HuH-7 (cell line): Measurements from ENCODE around the gene SH3D19.
"Not testable (repeated sequence)": the region's sequence is repeated elsewhere in the genome, so short reads cannot be mapped to it uniquely, and the experiment has no call there.

Source experiments
- DNase-seq: peaks from one replicate; pipeline ENCODE4 v3.0.0; 2011; ENCODE audit warnings: low spot score

The SH3D19 gene

DNA sequence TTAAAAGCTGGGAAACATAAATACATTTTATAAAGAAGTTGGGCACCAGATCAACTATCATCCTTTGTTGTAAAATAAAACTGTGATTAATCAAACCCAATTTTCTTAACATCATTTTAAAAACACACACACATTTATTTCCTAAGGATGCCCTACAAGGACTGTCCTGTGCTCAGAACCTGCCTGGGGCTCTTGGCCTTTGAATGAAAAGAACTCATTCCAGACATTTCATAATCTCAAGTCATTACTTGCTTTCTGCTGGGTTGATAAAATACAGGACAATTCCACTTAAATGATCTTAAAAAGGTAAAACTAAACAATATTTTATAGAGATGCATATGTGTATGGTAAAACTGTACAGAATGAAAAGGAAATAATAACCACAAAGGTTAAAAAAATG, 2.8 kb downstream of the SH3D19 start:
- no peak for DNase-seq

DNA sequence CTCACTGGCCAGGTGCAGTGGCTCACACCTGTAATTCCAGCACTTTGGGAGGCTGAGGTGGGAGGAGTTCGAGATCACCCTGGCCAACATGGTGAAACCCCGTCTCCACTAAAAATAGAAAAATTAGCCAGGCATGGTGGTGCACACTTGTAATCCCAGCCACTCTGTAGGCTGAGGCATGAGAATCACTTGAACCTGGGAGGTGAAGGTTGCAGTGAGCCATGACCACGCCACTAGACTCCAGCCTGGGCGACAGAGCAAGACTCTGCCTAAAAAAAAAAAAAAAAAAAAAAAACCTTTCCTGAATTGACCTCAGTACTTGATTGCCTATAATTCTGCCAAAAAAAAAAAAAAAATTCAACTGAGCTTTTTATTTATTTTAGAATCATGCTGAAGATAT, 3.2 kb downstream of the SH3D19 start:
- DNase-seq: not testable (repeated sequence)

DNA sequence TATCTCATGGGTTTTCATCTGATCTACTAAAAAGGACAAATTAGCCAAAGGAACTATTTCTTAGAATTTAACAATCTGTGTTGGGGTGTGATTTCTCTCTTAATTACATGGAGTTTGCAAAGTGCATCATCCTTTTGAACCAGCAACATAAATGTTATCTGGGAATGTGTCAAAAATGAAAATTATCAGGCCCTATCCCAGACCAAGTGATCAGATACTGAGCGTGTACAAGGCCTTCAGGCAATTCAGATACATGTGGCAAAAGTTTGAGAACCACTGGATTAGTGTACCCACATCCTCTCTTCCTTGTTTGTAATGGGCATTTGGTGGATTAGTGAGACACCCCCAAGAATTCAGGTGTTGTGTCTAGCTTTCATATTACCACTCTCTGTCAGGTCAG, 3.8 kb downstream of the SH3D19 start:
- no peak for DNase-seq

DNA sequence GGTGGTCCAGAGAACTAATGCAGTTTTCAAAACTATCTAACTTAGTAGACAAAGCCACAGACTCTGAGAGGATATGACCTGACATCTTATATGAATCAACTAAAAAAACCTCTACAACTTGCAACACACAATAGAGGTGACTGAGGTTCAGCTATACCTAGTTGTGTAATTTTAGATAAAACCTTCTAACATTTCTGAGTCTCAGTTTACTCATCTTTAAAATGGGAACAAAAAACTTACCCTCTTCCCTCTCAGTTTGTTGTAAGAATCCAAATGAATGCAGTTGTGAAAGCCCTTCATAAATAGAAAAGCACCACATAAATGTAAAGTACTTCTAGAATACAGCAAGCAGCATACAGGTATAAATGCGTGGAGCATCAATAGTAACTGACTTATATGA, 5.9 kb downstream of the SH3D19 start:
- no peak for DNase-seq

DNA sequence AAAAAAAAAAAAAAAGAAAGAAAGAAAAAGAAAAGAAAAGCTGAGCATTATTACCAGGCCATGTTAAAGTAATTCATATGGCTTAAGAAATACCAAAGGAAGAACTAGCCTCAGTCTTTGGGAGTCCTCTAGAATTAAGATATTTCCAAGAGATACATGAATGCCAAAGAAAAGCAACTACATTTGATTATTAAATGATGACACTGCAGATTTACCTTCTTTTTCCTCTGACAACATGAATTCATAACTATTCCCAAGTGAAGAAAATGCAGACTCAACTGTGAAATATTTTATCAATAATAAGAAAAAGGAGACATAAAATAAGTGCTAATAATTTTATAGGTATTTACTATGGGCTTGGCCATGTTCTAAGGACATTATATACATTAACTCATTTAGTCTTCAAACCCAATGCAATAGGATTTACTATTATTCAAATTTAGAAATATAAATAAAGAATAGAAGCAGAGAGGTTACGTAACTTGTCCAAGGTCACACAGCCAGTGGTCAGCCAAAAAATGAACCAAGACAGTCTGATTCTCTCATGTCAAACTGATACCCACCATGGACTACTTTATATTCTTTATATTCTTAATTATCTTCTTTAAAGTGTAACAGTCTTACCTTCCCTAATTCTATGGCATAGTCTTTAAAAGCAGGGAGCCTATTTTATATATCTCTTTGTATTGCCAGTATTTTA, 6.9 kb downstream of the SH3D19 start:
- no peak for DNase-seq

DNA sequence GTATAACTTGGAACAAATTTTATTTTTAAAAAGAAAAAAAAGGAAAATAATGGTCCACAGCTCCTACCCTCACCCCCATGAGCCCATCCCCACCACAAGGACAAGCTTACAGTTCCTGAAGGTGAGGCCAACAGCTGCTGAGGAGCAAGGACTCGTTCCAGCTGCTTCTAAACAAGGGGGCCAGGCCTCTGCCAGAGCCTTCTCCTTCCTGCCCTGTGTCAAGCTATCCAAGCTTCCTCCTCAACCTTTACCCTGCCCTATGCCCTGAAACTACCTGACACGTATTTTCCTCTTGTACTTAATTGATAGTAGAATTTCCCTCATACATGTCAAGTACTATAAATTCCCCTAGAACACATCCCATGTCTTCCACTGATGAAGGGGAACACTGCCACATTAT, 8.8 kb downstream of the SH3D19 start:
- DNase-seq: no peak

DNA sequence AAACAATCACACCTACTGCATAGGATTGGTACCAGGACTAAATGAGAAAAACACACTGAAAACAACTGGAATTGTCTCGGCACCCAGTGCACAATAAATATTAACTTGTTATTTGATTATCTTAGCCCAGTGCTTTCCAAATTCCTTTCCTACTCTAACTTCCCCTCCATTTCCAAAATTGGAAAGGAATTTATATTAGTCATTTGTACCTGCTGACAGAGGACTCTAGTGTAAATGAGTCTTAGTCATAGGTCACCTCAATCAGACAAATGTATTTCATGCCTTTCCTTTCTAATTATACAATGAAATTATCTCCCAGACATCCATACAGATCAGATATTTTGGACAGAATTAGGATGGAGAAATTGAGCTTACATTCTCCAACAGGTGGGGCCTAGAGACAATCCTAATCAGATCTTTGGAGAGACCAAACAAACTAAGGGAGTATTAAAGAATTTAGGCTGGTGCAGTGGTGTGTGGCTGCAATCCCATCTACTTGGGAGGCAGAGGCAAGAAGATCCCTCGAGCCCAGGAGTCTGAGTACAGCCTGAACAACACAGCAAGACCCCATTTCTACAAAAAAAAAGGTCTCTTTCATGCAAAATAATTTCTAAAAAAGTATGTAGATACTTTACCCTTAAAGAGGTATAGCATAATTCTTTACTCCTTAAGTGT, 10.1 kb downstream of the SH3D19 start:
- no peak for DNase-seq

DNA sequence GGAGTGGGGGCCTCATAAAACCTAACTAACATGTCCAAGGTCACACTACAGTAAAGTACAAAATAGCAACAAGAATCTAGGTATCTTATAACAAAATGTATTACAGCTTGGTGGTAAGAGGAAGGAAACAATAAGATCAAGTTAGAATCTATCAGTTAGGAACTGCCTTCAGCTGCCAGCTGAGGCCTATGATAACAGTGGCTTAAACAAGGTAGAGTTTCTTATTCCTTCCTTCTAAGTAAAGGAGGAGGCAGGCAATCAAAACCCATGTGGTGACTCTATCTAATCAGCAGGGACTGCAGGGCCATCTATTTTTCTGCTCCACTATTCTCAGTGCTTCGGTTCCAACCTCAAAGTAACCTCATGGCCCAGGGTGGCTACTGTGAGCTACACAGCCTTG, 10.9 kb downstream of the SH3D19 start:
- DNase-seq: no peak

DNA sequence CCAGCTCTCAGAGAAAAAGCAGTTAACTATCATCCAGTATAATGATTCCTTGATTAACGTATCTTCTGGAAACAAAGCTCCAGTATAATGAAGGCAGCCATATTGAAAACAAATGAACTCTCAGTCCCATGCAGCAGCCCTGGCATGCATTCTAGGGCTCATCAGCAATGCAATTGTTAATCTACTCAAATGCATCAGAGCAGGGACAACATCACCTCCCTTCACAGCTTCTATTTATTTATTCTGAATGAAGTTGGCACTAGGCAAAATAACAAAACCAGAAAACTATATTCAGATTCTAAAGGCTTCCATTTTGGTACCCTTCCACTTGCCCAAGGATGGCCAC, 11.4 kb downstream of the SH3D19 start:
- DNase-seq: no peak

DNA sequence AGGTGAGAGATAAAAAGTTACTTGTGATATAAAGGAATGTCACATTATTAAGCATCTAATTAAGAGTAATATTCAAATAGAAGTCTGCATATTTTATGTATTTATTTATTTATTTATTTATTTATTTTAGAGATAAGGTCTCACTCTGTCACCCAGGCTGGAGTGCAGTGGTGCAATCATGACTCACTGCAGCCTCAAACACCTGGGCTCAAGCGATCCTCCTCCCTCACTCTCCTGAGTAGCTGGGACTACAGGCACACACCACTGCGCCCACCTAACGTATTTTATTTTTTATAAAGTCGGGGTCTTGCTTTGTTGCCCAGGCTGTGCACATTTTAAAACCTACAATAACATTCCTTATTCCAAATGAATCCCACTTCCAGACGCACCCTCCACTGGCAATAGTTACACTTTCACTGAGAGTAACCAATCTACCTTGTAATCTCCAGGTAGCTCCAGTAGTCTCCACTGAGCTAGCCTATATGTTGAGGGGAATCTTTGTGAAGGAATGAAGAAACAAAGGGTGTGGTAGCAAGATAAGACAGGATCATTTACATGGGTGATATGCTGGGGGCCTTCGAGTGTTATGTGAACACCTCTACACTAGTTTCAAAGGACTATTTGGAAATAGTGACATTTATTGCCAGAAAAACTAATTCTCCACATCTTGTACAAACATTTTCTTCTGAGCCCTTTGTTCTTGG, 11.9 kb downstream of the SH3D19 start:
- no peak for DNase-seq

DNA sequence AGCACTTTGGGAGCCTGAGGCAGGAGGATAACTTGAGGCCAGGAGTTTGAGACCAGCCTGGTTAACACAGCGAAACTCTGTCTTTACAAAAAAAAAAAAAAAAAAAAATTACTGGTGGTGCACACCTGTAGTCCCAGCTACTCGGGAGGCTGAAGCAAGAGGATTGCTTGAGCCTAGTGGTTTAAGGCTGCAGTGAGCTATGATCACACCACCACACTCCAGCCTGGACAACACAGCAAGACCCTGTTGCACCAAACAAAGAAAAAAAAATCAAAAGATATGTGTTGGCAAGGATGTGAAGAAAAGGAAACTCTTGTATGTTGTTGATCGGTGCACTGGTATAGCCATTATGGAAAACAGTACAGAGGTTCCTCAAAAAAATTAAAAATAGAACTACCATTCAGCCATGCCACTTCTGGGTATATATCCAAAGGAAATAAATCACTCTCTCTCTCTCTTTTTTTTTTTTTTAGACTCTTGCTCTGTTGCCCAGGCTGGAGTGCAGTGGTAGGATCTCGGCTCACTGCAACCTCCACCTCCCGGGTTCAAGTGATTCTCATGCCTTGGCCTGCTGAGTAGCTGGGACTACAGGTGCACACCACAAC, 15.2 kb downstream of the SH3D19 start:
- no peak for DNase-seq

DNA sequence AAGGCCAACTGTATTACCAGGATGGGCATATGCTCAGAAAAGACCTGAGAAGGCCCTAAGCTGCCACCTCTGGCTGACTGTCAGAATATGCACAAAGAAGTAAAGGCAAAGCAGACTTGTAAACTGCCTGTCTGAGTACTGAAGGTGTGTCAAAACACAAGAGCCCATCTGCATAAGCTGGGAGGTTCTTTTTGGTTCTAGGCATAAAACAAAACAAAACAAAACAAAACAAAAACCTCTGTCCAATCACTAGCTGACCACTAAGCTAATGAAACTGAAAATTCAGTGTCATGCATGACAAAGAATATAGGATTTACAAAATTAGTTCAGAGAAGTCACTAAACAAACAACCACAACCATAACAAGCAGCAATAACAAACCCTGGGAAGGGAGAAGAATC, 20.6 kb downstream of the SH3D19 start:
- no peak for DNase-seq

DNA sequence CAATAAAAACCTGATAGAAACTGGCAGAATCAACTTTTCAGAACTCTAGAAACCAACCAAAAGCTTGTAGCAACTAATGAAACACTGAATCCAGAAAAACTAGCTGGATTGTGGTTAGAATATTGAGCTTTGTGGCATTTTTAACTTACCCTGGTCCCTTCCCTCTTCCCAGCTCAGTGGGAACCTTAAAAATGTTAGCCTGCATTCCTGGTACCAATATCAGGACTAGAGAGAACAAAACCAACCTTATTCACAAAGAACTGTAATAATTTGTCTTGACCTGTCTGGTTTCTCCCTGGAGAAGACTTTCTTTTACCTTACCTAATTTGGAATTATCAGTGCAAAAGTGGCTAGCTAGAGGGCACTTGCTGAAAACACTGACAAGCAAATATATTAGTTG, 21.2 kb downstream of the SH3D19 start:
- DNase-seq: no peak

DNA sequence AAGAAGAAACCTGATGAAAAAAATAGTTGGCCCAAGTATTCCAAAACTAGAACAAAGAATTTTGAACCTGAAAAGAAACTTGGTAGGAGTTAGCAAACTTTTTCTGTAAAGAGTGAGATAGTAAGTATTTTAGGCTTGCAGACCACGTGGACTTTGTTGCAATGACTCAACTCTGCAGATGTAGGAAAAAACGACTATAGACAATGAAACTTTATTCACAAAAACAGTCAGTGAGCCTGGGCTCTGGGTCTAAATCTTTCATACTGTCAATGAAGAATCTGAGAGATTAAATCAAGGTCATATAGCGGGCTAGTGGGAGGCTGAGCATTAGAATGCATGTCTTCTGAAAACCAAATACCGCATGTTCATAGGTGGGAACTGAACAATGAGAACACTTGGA, 23.0 kb downstream of the SH3D19 start:
- no peak for DNase-seq

DNA sequence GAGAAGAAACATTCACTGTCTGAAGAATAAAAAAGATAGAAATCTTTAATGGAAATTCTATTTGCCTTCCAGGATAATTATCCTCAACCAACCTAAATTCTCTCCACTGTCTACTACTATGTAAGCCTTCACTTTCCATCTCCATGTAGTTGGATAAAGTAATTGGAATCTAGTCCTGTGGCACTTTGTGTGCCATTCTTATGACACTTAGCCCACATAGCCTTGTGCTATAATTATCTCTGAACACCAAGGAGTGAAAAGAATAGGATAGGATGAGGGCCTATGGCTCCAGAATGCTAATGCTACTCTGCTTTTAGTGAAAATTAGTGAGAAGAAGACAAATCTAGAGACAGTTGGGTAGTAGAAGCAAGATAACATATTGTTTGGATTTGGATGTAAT, 28.2 kb downstream of the SH3D19 start:
- no peak for DNase-seq

DNA sequence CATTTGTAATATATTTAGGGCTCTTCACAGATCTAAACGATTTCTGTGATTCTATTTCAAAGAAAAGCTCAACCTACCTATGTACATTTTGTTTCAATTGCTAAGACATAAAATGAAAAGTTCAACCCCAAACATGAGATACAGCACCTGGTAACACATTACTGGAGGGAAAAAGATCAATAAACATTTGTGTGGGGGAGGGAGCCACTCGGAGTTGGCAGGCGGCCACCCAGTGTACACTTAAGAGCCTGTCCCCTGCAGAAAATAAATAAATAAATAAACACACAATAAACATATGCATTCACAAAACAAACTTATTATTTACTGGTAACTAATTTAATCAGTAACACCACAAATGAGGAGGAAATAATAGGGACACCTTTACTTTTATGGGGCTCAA, 29.2 kb downstream of the SH3D19 start:
- no peak for DNase-seq

DNA sequence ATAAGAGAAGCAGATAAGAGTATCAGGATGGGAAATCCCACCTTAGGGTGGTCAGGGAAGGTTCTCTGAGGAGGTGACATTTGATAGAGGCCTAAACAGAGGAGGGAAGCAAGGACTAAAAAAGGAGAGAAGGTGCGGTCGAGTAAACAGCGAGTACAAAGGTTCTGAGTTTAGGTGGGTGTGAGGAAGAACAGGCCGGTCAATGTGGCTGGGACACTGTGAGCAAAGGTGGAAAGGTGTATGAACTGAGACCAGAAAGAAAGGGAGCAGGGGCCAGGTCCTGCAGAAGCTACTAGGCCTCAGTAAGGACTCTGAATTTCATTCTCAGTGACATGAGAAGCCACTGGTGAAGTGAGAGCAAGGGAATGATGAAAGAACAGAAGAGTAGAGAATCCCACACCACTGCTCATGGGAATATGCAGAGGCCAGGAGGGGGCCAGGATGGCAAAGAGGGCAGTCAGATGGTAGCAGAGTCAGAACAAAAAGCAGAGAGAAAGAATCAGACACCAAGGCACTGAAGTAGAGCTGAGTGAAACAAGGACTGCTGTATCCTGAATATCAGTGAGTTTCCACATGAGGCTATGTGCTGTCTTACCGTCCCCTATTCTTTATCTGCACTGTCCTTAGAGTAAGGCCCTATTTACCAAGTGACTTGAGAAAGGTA, 30.4 kb downstream of the SH3D19 start:
- no peak for DNase-seq

DNA sequence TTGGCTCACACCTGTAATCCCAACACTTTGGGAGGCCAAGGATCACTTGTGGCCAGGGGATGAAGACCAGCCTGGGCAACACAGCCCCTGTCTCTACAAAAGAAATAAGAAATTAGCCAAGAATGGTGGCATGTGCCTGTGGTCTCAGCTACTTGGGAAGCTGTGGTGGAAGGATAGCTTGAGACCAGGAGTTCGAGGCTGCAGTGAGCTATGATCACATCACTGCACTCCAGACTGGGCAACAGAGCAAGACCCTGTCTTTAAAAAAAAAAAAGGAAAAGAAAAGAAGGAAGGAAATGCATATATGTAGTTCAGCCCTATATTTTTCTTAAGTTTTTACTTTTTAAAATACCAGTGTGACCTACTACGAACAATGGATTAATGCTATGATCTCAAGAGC, 33.4 kb downstream of the SH3D19 start:
- no peak for DNase-seq

DNA sequence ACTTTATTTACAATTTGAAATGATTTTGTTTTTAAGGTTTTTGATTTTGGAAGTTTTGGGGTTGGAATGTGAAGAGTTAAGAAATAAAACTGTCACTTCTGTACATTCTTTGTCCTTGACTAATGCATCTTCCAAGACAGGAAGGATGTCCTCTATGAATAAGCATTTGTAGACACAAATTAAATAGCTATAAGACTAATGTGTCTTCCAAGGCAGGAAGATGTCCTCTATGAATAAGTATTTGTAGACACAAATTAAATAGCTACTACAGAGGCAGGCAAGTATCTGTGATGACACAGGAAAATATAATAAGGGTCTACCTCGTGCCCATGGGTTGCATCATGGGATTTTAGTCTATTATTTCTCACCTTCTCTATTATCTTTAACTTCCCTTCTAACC, 33.9 kb downstream of the SH3D19 start:
- no peak for DNase-seq

DNA sequence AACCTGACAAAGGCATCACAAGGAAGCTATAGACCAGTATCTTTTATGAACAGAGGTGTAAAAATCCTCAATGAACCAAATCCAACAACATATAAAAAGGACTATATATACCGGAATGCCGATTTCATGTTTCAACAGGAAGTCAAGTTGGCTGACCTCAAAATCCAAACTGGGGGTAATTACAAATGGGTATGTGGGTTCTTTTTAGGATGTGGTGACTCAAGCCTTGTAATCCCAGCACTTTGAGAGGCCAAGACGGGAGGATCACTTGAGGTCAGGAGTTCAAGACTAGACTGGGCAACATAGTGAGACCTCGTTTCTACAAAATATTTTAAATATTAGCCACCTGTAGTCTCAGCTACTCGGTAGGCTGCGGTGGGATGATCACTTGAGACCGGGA, 38.0 kb downstream of the SH3D19 start:
- no peak for DNase-seq

DNA sequence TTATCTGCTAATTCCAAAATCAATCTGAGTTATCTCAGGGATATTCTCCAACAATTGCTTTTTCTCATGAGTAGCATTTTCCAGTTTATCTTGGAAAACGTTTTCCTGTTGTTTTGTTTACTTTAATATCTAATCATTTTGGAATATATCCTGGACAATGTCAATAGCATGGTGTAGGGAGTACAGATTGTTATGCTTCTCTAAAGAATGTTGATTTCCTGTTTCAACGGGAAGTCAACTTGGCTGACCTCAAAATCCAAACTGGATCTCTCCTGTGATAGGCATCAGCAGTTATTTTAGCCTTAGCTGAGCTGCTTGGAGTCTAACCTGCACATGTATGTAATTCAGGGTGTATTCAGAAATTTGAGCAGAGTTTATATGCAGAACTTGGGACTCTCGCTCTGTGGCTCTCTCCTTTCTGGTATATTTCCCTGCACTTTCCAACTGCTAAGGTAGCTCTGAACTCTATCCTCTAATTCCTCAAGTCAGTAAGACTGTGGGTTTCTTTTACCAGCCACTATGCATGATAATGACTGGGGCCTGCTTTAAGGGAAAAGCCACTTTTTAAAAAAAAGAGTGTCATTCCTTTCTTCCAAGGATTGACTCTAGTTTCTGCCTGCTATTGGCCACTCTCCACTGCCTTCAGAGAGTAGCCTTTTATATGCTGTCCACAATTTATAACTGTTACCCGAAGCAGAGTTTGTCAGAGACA, 40.7 kb downstream of the SH3D19 start:
- DNase-seq: no peak
